Stimulated activated CD4-positive, alpha-beta T cell treated with anti-CD3 and anti-CD28 coated beads, TNF-alpha, amount 100 ng/mL, for 24 hours (primary cell): ENCODE measurements around the gene RBM12.

ENCODE experiments used
- DNase-seq, 3 experiments: peaks; one replicate each; pipeline ENCODE4 v3.0.0-alpha.2; 2020; ENCODE audit warnings: low read depth in 3 of 3

Gene RBM12

GRCh38 chr20:35653893-35654292 is 10.8 kb downstream of the RBM12 start:
- DNase-seq: no peak

- no peak for DNase-seq
Measured at GRCh38 chr20:35653430-35653734, 11.3 kb downstream of the RBM12 start.

GRCh38 chr20:35652641-35653429 is 11.9 kb downstream of the RBM12 start:
- no peak for DNase-seq

GRCh38 chr20:35651958-35652357 is 12.7 kb downstream of the RBM12 start:
- DNase-seq: no peak

- DNase-seq: no peak
Measured at GRCh38 chr20:35650632-35651031, 14.1 kb downstream of the RBM12 start.

GRCh38 chr20:35648836-35649235 is 15.9 kb downstream of the RBM12 start:
- no peak for DNase-seq

GRCh38 chr20:35644806-35645205 is 19.9 kb downstream of the RBM12 start:
- no peak for DNase-seq

GRCh38 chr20:35643045-35643444 is 21.7 kb downstream of the RBM12 start:
- DNase-seq: no peak

- no peak for DNase-seq
Measured at GRCh38 chr20:35641743-35642142, 23.0 kb downstream of the RBM12 start.

- no peak for DNase-seq
Measured at GRCh38 chr20:35640724-35641123, 24.0 kb downstream of the RBM12 start.

GRCh38 chr20:35638751-35639150 is 25.9 kb downstream of the RBM12 start:
- no peak for DNase-seq

- DNase-seq: no peak
Measured at GRCh38 chr20:35637276-35637675, 27.4 kb downstream of the RBM12 start.

GRCh38 chr20:35636095-35636494 is 28.6 kb downstream of the RBM12 start:
- DNase-seq: no peak

- DNase-seq: no peak
Measured at GRCh38 chr20:35635652-35636051, 29.0 kb downstream of the RBM12 start.

GRCh38 chr20:35632539-35633115 is 32.1 kb downstream of the RBM12 start:
- no peak for DNase-seq

GRCh38 chr20:35630636-35631035 is 34.1 kb downstream of the RBM12 start:
- DNase-seq: no peak

- DNase-seq: no peak
Measured at GRCh38 chr20:35629427-35630145, 35.1 kb downstream of the RBM12 start.

GRCh38 chr20:35627121-35627520 is 37.6 kb downstream of the RBM12 start:
- no peak for DNase-seq

- no peak for DNase-seq
Measured at GRCh38 chr20:35626386-35627001, 38.2 kb downstream of the RBM12 start.

- DNase-seq: no peak
Measured at GRCh38 chr20:35625584-35626385, 38.9 kb downstream of the RBM12 start.

GRCh38 chr20:35621560-35621946 is 43.1 kb downstream of the RBM12 start:
- DNase-seq: no peak
